H1 (cell line): ENCODE data around the gene PDSS1. TPM values are rescaled to one million over a fixed set of nuclear protein-coding genes. Genes with fewer than 3 reads are reported as not detected.

Experiments used
- CTCF ChIA-PET: fragments of 300-600 bp; sonication (Branson Sonifier 250); formaldehyde crosslinking; loops from one replicate; lab custom pipeline; 2021; ENCODE audit not compliant: partially characterized antibody; lab: Charles Lee
- POLR2A ChIA-PET: fragments of 300-600 bp; sonication (Branson Sonifier 250); formaldehyde crosslinking; loops from one replicate; lab custom pipeline; 2021; ENCODE audit warnings: inconsistent platforms; ENCODE audit not compliant: partially characterized antibody; lab: Charles Lee
- DNase-seq, 2 experiments: peaks; one replicate each; pipeline versions ENCODE4 v3.0.0 to v3.0.0-alpha.2; 2010 to 2022; ENCODE audit warnings: low spot score in 2 of 2, low read depth in 1 of 2, mixed read lengths in 1 of 2
- FAIRE-seq: peaks from 2 replicates; lab custom pipeline; 2011; peaks lifted over from hg19 to GRCh38; lab: Jason Lieb, UNC
- H2AFZ ChIP-seq: 2 replicates; pipeline ENCODE4 v1.8.1; 2012; ENCODE audit warnings: low read length, inconsistent platforms
- H2AK5ac ChIP-seq: 2 replicates; pipeline ENCODE4 v1.6.1; 2013; ENCODE audit warnings: low read depth, low read length
- H2BK120ac ChIP-seq: replicated peaks from 2 replicates; pipeline ENCODE3; 2013; ENCODE audit warnings: low read depth, low read length, inconsistent platforms
- H2BK12ac ChIP-seq: 2 replicates; pipeline ENCODE4 v1.6.1; 2013; ENCODE audit warnings: low read depth, low read length
- H2BK15ac ChIP-seq: 2 replicates; pipeline ENCODE4 v1.6.1; 2013; ENCODE audit warnings: low read length
- H2BK20ac ChIP-seq: 2 replicates; pipeline ENCODE4 v1.6.1; 2013; ENCODE audit warnings: low read length
- H2BK5ac ChIP-seq: 2 replicates; pipeline ENCODE4 v1.6.1; 2013; ENCODE audit warnings: low read depth, low read length
- H3K14ac ChIP-seq: 2 replicates; pipeline ENCODE4 v1.6.1; 2013; ENCODE audit warnings: inconsistent platforms; ENCODE audit not compliant: insufficient read length
- H3K18ac ChIP-seq: 2 replicates; pipeline ENCODE4 v1.6.1; 2013; ENCODE audit warnings: low read length; ENCODE audit errors: extremely low read depth
- H3K23ac ChIP-seq: 2 replicates; pipeline ENCODE4 v1.6.1; 2013; ENCODE audit warnings: inconsistent platforms; ENCODE audit not compliant: insufficient read length
- H3K23me2 ChIP-seq: 2 replicates; pipeline ENCODE4 v1.6.1; 2013; ENCODE audit warnings: low read depth, low read length
- H3K27ac ChIP-seq: 2 replicates; pipeline ENCODE4 v1.6.1; 2011; ENCODE audit warnings: low read depth, low read length, inconsistent platforms
- H3K27me3 ChIP-seq, 4 experiments: replicated peaks in 1 of 4; 1 replicate in 1 of 4; 2 replicates in 3 of 4; pipeline versions ENCODE4 v1.6.1 to v1.8.1; 2011 to 2013; ENCODE audit warnings: low read length in 3 of 4, mild to moderate bottlenecking in 3 of 4, inconsistent platforms in 2 of 4, mixed read lengths in 2 of 4, moderate library complexity in 1 of 4; ENCODE audit not compliant: control insufficient read depth in 3 of 4, insufficient read depth in 3 of 4; ENCODE audit errors: extremely low read depth in 1 of 4
- H3K36me3 ChIP-seq, 4 experiments: 2 replicates each; pipeline versions ENCODE4 v1.6.1 to v1.8.1; 2011 to 2013; ENCODE audit warnings: mild to moderate bottlenecking in 4 of 4, low read length in 3 of 4, moderate library complexity in 2 of 4, control low read depth in 1 of 4, inconsistent platforms in 1 of 4; ENCODE audit not compliant: insufficient read depth in 4 of 4, control insufficient read depth in 2 of 4
- H3K4ac ChIP-seq: replicated peaks from 2 replicates; pipeline ENCODE3; 2013; ENCODE audit warnings: low read length, low read depth, mixed read lengths, inconsistent platforms; ENCODE audit not compliant: insufficient read length
- H3K4me1 ChIP-seq, 4 experiments: replicated peaks in 1 of 4; 1 replicate in 1 of 4; 2 replicates in 3 of 4; pipeline versions ENCODE4 v1.6.1 to v1.8.1; 2011 to 2013; ENCODE audit warnings: low read length in 3 of 4, inconsistent platforms in 2 of 4, mixed read lengths in 1 of 4; ENCODE audit not compliant: insufficient read depth in 4 of 4, control insufficient read depth in 3 of 4
- H3K4me2 ChIP-seq, 2 experiments: 2 replicates each; pipeline versions ENCODE4 v1.6.1 to v1.8.1; 2011 to 2013; ENCODE audit warnings: low read depth in 2 of 2, low read length in 2 of 2, control low read depth in 1 of 2, inconsistent platforms in 1 of 2, mild to moderate bottlenecking in 1 of 2; ENCODE audit not compliant: insufficient read depth in 1 of 2
- H3K4me3 ChIP-seq, 4 experiments: fragments of 200-600, 300-600 bp in 1 of 4; sonication (generic), shearing (Covaris generic), sonication (Bioruptor Twin) in 1 of 4; 2 replicates each; pipeline versions ENCODE4 v1.5.1 to v1.8.1; 2011 to 2016; ENCODE audit warnings: low read length in 4 of 4, low read depth in 3 of 4, control low read depth in 2 of 4, inconsistent platforms in 2 of 4, mild to moderate bottlenecking in 2 of 4, mixed read lengths in 1 of 4, moderate library complexity in 1 of 4; ENCODE audit not compliant: insufficient read depth in 2 of 4; ENCODE audit errors: extremely low read depth in 1 of 4
- H3K56ac ChIP-seq: replicated peaks from 2 replicates; pipeline ENCODE3; 2013; ENCODE audit warnings: low read depth, mild to moderate bottlenecking, mixed read lengths, low read length, inconsistent platforms; ENCODE audit not compliant: insufficient read length
- H3K79me1 ChIP-seq: 2 replicates; pipeline ENCODE4 v1.6.1; 2013; ENCODE audit warnings: low read depth, low read length, control low read depth
- H3K79me2 ChIP-seq, 2 experiments: 2 replicates each; pipeline versions ENCODE4 v1.6.1 to v1.8.1; 2012 to 2013; ENCODE audit warnings: low read length in 2 of 2, mild to moderate bottlenecking in 2 of 2, inconsistent platforms in 1 of 2; ENCODE audit not compliant: insufficient read depth in 2 of 2, control insufficient read depth in 1 of 2
- H3K9ac ChIP-seq, 4 experiments: replicated peaks in 1 of 4; 1 replicate in 1 of 4; 2 replicates in 3 of 4; pipeline versions ENCODE4 v1.6.1 to v1.8.1; 2011 to 2013; ENCODE audit warnings: low read depth in 3 of 4, low read length in 3 of 4, control low read depth in 2 of 4, mild to moderate bottlenecking in 2 of 4, moderate library complexity in 2 of 4, inconsistent platforms in 1 of 4; ENCODE audit errors: extremely low read depth in 1 of 4
- H3K9me3 ChIP-seq, 2 experiments: 2 replicates each; pipeline versions ENCODE4 v1.6.1 to v1.8.1; 2012 to 2013; ENCODE audit warnings: mild to moderate bottlenecking in 2 of 2, moderate library complexity in 2 of 2, control low read depth in 1 of 2, inconsistent platforms in 1 of 2, low read depth in 1 of 2, low read length in 1 of 2, mixed read lengths in 1 of 2; ENCODE audit not compliant: insufficient read depth in 2 of 2
- H4K20me1 ChIP-seq, 2 experiments: replicated peaks in 1 of 2; 2 replicates each; pipeline versions ENCODE3 to v1.8.1; 2011 to 2013; ENCODE audit warnings: inconsistent platforms in 2 of 2, low read length in 2 of 2, mild to moderate bottlenecking in 1 of 2; ENCODE audit not compliant: insufficient read depth in 2 of 2, control insufficient read depth in 1 of 2
- H4K5ac ChIP-seq: 2 replicates; pipeline ENCODE4 v1.6.1; 2013; ENCODE audit warnings: low read length, low read depth, mixed read lengths, inconsistent platforms; ENCODE audit not compliant: insufficient read length
- H4K8ac ChIP-seq: 2 replicates; pipeline ENCODE4 v1.8.0; 2013; ENCODE audit warnings: mild to moderate bottlenecking, moderate library complexity, low read length, inconsistent platforms; ENCODE audit not compliant: insufficient read depth; ENCODE audit errors: extremely low read depth
- H4K91ac ChIP-seq: replicated peaks from 2 replicates; pipeline ENCODE3; 2013; ENCODE audit warnings: low read length, mixed read lengths, inconsistent platforms; ENCODE audit not compliant: insufficient read length
- CBX8 ChIP-seq: fragments of 300-800, 300-1000 bp; sonication (generic); IDR thresholded peaks from 2 replicates; pipeline ENCODE4 v1.7.1; 2016; ENCODE audit warnings: low read depth, low read length, borderline replicate concordance
- CTBP2 ChIP-seq: IDR thresholded peaks from 2 replicates; pipeline ENCODE4 v1.7.0; 2011; ENCODE audit warnings: borderline replicate concordance, mild to moderate bottlenecking, moderate library complexity, mixed read lengths, low read length; ENCODE audit not compliant: insufficient read depth, insufficient read length
- POU5F1 ChIP-seq: IDR thresholded peaks from 2 replicates; pipeline ENCODE4 v1.6.1; 2011; ENCODE audit warnings: low read depth, mild to moderate bottlenecking, low read length, moderate library complexity
- RBBP5 ChIP-seq: IDR thresholded peaks from 2 replicates; pipeline ENCODE4 v1.7.1; 2012; ENCODE audit warnings: low read depth, mild to moderate bottlenecking, inconsistent platforms, low read length, moderate library complexity, borderline replicate concordance
- RFX5 ChIP-seq: IDR thresholded peaks from 2 replicates; pipeline ENCODE4 v1.6.1; 2011; ENCODE audit warnings: low read depth, low read length, improper control_type of control experiment, borderline replicate concordance
- RNF2 ChIP-seq: fragments of 200-900, 300-1000 bp; sonication (generic); IDR thresholded peaks from 2 replicates; pipeline ENCODE4 v1.7.1; 2016; ENCODE audit warnings: borderline replicate concordance, low read depth, mild to moderate bottlenecking, antibody characterized with exemption, low read length; ENCODE audit not compliant: poor library complexity, severe bottlenecking; ENCODE audit errors: missing control alignments
- RXRA ChIP-seq: IDR thresholded peaks from 2 replicates; pipeline ENCODE4 v1.6.1; 2011; ENCODE audit warnings: low read depth, mild to moderate bottlenecking, low read length, moderate library complexity; ENCODE audit not compliant: insufficient read depth
- SAP30 ChIP-seq: fragments of 300-600 bp; sonication (generic); IDR thresholded peaks from 2 replicates; pipeline ENCODE4 v1.7.1; 2012; ENCODE audit warnings: low read length, moderate library complexity, mild to moderate bottlenecking, inconsistent platforms; ENCODE audit not compliant: insufficient read depth, insufficient replicate concordance
- SIRT6 ChIP-seq: IDR thresholded peaks from one replicate; pipeline ENCODE4 v1.7.1; 2012; ENCODE audit warnings: low read length, inconsistent platforms
- TCF12 ChIP-seq: IDR thresholded peaks from 2 replicates; pipeline ENCODE4 v1.6.1; 2011; ENCODE audit warnings: low read depth, mild to moderate bottlenecking, low read length
- USF2 ChIP-seq: IDR thresholded peaks from 2 replicates; pipeline ENCODE4 v1.6.1; 2011; ENCODE audit warnings: low read length, improper control_type of control experiment
- YY1 ChIP-seq: IDR thresholded peaks from 2 replicates; pipeline ENCODE4 v1.6.1; 2011; ENCODE audit warnings: low read depth, mild to moderate bottlenecking, low read length
- WGBS, 2 experiments: shearing (Covaris generic) in 1 of 2; methylation state at CpG; one replicate each; pipeline versions ENCODE4 v1.1.6 to v1.1.7; 2013 to 2015; ENCODE audit warnings: low lambda C conversion rate in 2 of 2, mixed read lengths in 2 of 2, inconsistent platforms in 1 of 2, low coverage in 1 of 2, missing lambda C conversion rate in 1 of 2; ENCODE audit not compliant: insufficient replicate concordance in 2 of 2, insufficient coverage in 1 of 2, insufficient read length in 1 of 2; ENCODE audit errors: extremely low coverage in 1 of 2, missing lambda C conversion rate in 1 of 2; 5-methylcytosine and 5-hydroxymethylcytosine counted together
- polyA plus RNA-seq, 7 experiments: library from polyadenylated mRNA; depleted of rRNA in 3 of 7; stranded (reverse) in 5 of 7; unstranded in 2 of 7; fragments of >200 nt in 5 of 7; fragments of 200-250 nt in 2 of 7; gene quantifications; 1 replicate in 5 of 7; 2 replicates in 1 of 7; 4 replicates in 1 of 7; pipeline versions ENCODE4 v1.2.1 to v1.2.3, GENCODE V29; 2011 to 2013; ENCODE audit warnings: missing spikeins in 2 of 7, mixed read lengths in 2 of 7
- total RNA-seq: library from RNA; stranded (reverse); fragmentation: NEBNext Ultra II Directional; extraction: Animal tissue kit (Norgen Biotek cat#: 25700); gene quantifications from 2 replicates; pipeline ENCODE4 v1.2.1, GENCODE V29; 2021

The PDSS1 gene
- total and polyA plus RNA-seq, 2 of the 8 experiments (the other 6 are each of a cell fraction or from before 2014, with no cell fraction given) = 21.3 to 26.0 TPM

- ChIA-PET POLR2A (no interaction called here), CTCF (no interaction called here)
- Histone ChIP-seq H3K4me1 (peaks cover 0 to 5% (median 2%) of the 10 kb centered on the region in 4 experiments; a peak in 3 of 7 replicates), H3K18ac (no peak overlapping the region), H3K23me2 (no peaks in the 10 kb centered on the region), H3K27ac (no peak overlapping the region), H3K9ac (no peak overlapping the region), H3K9me3 (no peaks in the 10 kb centered on the region), H3K36me3 (peaks cover 0 to 52% (median 30%) of the 10 kb centered on the region in 4 experiments; a peak in 6 of 8 replicates), H3K14ac (no peak overlapping the region), H4K8ac (no peak overlapping the region), H3K23ac (no peak overlapping the region), H3K27me3 (no peaks in the 10 kb centered on the region), H2BK20ac (no peak overlapping the region), H4K91ac (no peak overlapping the region), H2BK120ac (no peak overlapping the region), H2BK12ac (no peak overlapping the region), H3K79me1 (no peaks in the 10 kb centered on the region), H3K4me2 (no peak overlapping the region), H2AK5ac (no peak overlapping the region), H4K20me1 (no peaks in the 10 kb centered on the region), H2BK15ac (no peak overlapping the region), H3K56ac (no peak overlapping the region), H3K79me2 (no peaks in the 10 kb centered on the region), H2BK5ac (no peak overlapping the region), H3K4ac (no peak overlapping the region), H3K4me3 (no peak overlapping the region), H2AFZ (no peak overlapping the region), H4K5ac (no peak overlapping the region)
- DNase-seq (no peak), FAIRE-seq (no peak)
- WGBS, 2 experiments = 87% methylated on average over 5 of the region's 5 CpGs; no CpG with 5 or more reads in 1 of the 2 experiments
- TF ChIP-seq RXRA (no peak), CBX8 (no peak), SIRT6 (no peak), CTBP2 (no peak), USF2 (no peak), RNF2 (no peak), POU5F1 (no peak), RFX5 (no peak), RBBP5 (no peak), YY1 (no peak), TCF12 (no peak), SAP30 (no peak)
These were observed 40.9 kb downstream of the PDSS1 start for GRCh38 chr10:26738301-26738911.
